Lung (tissue), 12 donors: ENCODE data around the gene STK31. TPM values are rescaled to one million over a fixed set of nuclear protein-coding genes. Genes with fewer than 3 reads are reported as not detected.
"Not testable (repeated sequence)": the region's sequence is repeated elsewhere in the genome, so short reads cannot be mapped to it uniquely, and the experiment has no call there.

Experiments
- ATAC-seq: fragments of 200-7000 bp; cut with Tn5 transposase; one replicate; pipeline ENCODE4 v1.9.1; 2020; ENCODE audit warnings: moderate number of reproducible peaks; ENCODE audit not compliant: insufficient read depth, low FRiP score
- DNase-seq, 3 donors: peaks; one replicate each; pipeline ENCODE4 v3.0.0-alpha.2; 2013 to 2017
- H3K27ac ChIP-seq, 2 donors: one replicate each; pipeline ENCODE4 v1.5.1; 2013; ENCODE audit warnings: mild to moderate bottlenecking in 2 of 2, moderate library complexity in 2 of 2, control low read depth in 1 of 2, inconsistent platforms in 1 of 2, low read depth in 1 of 2, low read length in 1 of 2
- H3K27me3 ChIP-seq, 3 donors: one replicate each; pipeline ENCODE4 v1.5.1; 2013; ENCODE audit warnings: low read length in 2 of 3; ENCODE audit not compliant: control insufficient read depth in 3 of 3, insufficient read depth in 3 of 3
- H3K36me3 ChIP-seq, 4 donors: one replicate each; pipeline ENCODE4 v1.5.1; 2013; ENCODE audit warnings: low read length in 4 of 4, mild to moderate bottlenecking in 1 of 4, moderate library complexity in 1 of 4; ENCODE audit not compliant: control insufficient read depth in 4 of 4, insufficient read depth in 4 of 4
- H3K4me1 ChIP-seq, 5 donors: one replicate each; pipeline ENCODE4 v1.5.1; 2013; ENCODE audit warnings: low read length in 5 of 5, mild to moderate bottlenecking in 2 of 5, moderate library complexity in 1 of 5; ENCODE audit not compliant: control insufficient read depth in 5 of 5, insufficient read depth in 5 of 5
- H3K4me3 ChIP-seq: one replicate; pipeline ENCODE4 v1.5.1; 2013; ENCODE audit warnings: mild to moderate bottlenecking, control low read depth, moderate library complexity
- H3K9ac ChIP-seq, 2 donors: one replicate each; pipeline ENCODE4 v1.5.1; 2013; ENCODE audit warnings: low read length in 2 of 2, control low read depth in 1 of 2; ENCODE audit not compliant: insufficient read depth in 1 of 2
- H3K9me3 ChIP-seq, 4 donors: one replicate each; pipeline ENCODE4 v1.5.1; 2013; ENCODE audit warnings: low read length in 3 of 4, mild to moderate bottlenecking in 1 of 4, moderate library complexity in 1 of 4; ENCODE audit not compliant: control insufficient read depth in 4 of 4, insufficient read depth in 3 of 4
- WGBS, 2 donors: extraction: QIAGEN DNeasy Blood & Tissue Kit; methylation state at CpG; one replicate each; pipeline ENCODE4 v1.1.7; 2013; 5-methylcytosine and 5-hydroxymethylcytosine counted together
- polyA plus RNA-seq, 2 donors: library from polyadenylated mRNA; stranded (reverse); fragments of 200-250 nt; gene quantifications; one replicate each; pipeline ENCODE4 v1.2.1, GENCODE V29; 2013
- total RNA-seq, 2 donors: library from RNA; depleted of rRNA in 1 of 2; stranded (reverse); fragments of >200 nt in 1 of 2; gene quantifications; one replicate each; pipeline ENCODE4 v1.2.1, GENCODE V29; 2014 to 2021
- TF ChIP-seq, protein P1 (sequence below): IDR thresholded peaks from 2 replicates; pipeline ENCODE4 v1.5.1; 2012; ENCODE audit warnings: mild to moderate bottlenecking; ENCODE audit errors: control extremely low read depth, extremely low read depth
- donor health status: control.
- donor health status: control.
- donor health status: Bipolar disorder and iron deficiency.
- donor health status: healthy.
- donor health status: DM: yes; HTN: yes; CAD: no.

Gene STK31
- total and polyA plus RNA-seq, 4 donors = 0.53 to 1.3 (median 0.80) TPM

DNA sequence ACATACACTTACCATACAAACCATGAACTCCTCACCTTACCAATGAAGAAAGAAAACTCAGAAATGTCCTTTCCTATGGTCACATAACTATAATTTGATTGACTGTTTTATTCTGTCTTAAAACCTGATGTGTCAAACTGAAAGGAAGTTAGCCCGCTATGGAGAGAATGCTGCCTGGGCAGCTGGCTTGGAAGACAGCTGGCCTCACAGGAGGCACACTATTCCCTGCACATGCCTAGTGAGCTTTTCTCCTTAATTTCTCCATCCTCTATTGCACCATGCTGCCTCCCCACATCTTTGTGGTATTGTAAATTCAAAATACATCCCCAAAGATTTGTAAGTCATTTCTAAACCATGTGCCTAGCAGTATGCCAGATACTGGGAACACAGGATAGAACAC, 163.3 kb downstream of the STK31 start:
- H3K36me3 ChIP-seq = no peaks in the 10 kb centered on the region
- no peak overlapping the region for H3K4me3 ChIP-seq
- no peak overlapping the region for H3K27ac ChIP-seq
- no peaks in the 10 kb centered on the region for H3K9me3 ChIP-seq
- no peak for ATAC-seq
- DNase-seq = no peak
- H3K9ac ChIP-seq = no peak overlapping the region
- H3K4me1 ChIP-seq = no peaks in the 10 kb centered on the region
- no peaks in the 10 kb centered on the region for H3K27me3 ChIP-seq
- TF ChIP-seq, protein P1, sequence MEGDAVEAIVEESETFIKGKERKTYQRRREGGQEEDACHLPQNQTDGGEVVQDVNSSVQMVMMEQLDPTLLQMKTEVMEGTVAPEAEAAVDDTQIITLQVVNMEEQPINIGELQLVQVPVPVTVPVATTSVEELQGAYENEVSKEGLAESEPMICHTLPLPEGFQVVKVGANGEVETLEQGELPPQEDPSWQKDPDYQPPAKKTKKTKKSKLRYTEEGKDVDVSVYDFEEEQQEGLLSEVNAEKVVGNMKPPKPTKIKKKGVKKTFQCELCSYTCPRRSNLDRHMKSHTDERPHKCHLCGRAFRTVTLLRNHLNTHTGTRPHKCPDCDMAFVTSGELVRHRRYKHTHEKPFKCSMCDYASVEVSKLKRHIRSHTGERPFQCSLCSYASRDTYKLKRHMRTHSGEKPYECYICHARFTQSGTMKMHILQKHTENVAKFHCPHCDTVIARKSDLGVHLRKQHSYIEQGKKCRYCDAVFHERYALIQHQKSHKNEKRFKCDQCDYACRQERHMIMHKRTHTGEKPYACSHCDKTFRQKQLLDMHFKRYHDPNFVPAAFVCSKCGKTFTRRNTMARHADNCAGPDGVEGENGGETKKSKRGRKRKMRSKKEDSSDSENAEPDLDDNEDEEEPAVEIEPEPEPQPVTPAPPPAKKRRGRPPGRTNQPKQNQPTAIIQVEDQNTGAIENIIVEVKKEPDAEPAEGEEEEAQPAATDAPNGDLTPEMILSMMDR = no peak
- 79 to 86% methylated on average over 1 of the region's 1 CpG for WGBS, 2 donors

DNA sequence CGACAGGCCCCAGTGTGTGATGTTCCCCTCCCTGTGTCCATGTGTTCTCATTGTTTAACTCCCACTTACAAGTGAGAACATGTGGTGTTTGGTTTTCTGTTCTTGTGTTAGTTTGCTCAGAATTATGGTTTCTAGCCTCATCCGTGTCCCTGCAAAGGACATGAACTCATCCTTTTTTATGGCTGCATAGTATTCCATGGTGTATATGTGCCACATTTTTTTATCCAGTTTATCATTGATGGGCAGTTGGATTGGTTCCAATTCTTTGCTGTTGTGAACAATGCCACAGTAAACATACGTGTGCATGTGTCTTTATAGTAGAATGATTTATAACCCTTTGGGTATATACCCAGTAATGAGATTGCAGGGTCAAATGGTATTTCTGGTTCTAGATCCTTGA, 166.5 kb downstream of the STK31 start:
- not testable (repeated sequence) for H3K4me3 ChIP-seq, DNase-seq, H3K36me3 ChIP-seq, ATAC-seq, H3K4me1 ChIP-seq, H3K27ac ChIP-seq, H3K9ac ChIP-seq, H3K27me3 ChIP-seq, H3K9me3 ChIP-seq
- 78 to 85% methylated on average over 3 of the region's 3 CpGs for WGBS, 2 donors

Other genes starting within 250 kb of the STK31 start
- 10 to 100 TPM in 1 of 2 donors, under 1 TPM in 1; 0.80 to 60.2 TPM for gene IGF2BP3, start 239.7 kb upstream of the STK31 start, total RNA-seq
- 1 to 10 TPM in 1 of 2 donors, under 1 TPM in 1; 0.18 to 2.2 TPM for gene IGF2BP3, start 239.7 kb upstream of the STK31 start, polyA plus RNA-seq
- 10 to 100 TPM; 69.5 to 99.0 TPM for gene TRA2A, start 178.2 kb upstream of the STK31 start, total RNA-seq
- 10 to 100 TPM; 46.3 to 95.3 TPM for gene TRA2A, start 178.2 kb upstream of the STK31 start, polyA plus RNA-seq
- 10 to 100 TPM; 11.3 to 21.9 TPM for gene CCDC126, start 112.8 kb upstream of the STK31 start, total RNA-seq
- gene CCDC126, start 112.8 kb upstream of the STK31 start, polyA plus RNA-seq = 1 to 10 TPM; 4.1 to 8.7 TPM
- 10 to 100 TPM; 12.8 to 18.3 TPM for gene FAM221A, start 30.0 kb upstream of the STK31 start, total RNA-seq
- gene FAM221A, start 30.0 kb upstream of the STK31 start, polyA plus RNA-seq = 1 to 10 TPM; 9.2 to 9.5 TPM